NCI-H1092 (cell line): ENCODE measurements around the gene MAG.

ENCODE experiments used
- DNase-seq: peaks from one replicate; lab custom pipeline; 2025; lab: John Stamatoyannopoulos, UW

Gene MAG

DNA sequence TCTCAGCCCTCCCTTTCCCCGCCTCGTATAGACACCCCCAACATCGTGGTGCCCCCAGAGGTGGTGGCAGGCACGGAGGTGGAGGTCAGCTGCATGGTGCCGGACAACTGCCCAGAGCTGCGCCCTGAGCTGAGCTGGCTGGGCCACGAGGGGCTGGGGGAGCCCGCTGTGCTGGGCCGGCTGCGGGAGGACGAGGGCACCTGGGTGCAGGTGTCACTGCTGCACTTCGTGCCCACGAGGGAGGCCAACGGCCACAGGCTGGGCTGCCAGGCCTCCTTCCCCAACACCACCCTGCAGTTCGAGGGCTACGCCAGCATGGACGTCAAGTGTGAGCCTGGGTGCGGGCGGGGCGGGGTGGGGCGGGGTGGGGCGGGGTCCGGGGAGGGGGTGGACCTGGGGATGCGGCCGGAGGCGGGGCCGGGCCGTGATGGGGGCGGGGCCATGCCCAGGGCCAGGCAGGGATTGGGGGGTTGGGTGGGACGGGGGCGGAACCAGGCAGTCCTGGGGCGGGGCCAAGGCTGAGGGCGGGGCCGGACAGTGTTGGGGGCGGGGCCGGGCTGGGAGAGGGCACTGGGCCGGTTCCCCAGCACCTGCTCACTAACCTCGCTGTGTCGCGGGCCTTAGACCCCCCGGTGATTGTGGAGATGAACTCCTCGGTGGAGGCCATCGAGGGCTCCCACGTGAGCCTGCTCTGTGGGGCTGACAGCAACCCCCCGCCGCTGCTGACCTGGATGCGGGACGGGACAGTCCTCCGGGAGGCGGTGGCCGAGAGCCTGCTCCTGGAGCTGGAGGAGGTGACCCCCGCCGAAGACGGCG is 7.8 kb downstream of the MAG start:
- no peak for DNase-seq

DNA sequence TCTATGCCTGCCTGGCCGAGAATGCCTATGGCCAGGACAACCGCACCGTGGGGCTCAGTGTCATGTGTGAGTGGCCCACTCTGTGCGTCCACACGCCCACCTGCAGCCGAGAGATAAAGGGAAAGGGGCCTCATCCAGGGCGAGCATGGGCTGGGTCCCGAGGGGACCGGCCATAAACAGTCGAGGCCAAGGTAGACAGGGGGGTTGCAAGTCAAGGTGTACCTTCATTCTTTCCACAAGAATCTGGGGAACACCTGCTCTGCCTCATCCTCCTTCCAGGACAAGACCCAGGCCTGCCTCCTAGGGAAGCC is 8.3 kb downstream of the MAG start:
- DNase-seq: no peak

DNA sequence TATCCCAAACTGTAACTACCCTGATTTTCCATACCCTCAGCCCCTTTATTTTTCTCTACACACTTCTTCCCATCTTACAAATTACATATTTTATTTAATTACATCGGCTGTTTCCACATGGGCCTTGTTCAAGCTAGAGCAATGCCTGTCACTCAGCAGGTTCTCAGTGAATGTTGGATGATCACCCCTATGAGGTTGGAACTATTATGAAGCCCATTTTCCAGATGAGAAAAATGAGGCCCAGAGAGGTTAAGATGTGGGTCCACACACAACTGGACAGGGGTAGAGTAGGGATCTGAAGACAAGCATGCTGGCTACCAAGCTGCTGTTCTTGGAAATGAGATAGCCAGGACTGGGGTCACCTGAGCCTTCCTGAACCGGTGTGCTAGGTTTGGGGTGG is 10.0 kb downstream of the MAG start:
- DNase-seq: no peak

GRCh38 chr19:35302446-35302845 is 10.5 kb downstream of the MAG start:
- DNase-seq: no peak

DNA sequence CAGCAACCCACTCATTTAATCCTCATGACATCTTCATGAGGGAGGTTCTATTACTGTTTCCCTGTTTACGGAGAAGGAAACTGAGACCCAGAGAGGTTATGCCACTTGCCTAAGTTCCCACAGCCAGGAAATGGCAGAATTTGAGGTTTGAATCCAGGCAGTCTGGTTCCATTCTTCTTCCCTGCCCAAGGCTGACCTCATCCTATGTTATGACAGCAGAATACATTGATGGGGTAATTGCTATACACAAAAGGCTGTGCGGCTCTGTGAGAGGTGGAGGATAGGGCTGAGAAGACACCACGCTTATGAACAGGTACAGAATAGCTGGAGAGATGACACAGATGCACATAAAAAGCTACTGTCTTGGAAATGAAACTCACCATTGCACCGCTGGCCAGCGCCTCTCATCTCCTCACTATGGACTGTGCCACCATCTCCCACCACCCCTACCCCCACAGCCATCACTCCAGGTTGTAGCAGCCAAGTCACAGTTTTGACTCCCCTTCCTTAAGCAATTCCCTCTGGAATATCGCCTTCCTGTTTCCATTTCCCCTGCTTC is 11.5 kb downstream of the MAG start:
- no peak for DNase-seq

- no peak for DNase-seq
Observed at GRCh38 chr19:35304036-35304435, 12.1 kb downstream of the MAG start.

- no peak for DNase-seq
Observed at GRCh38 chr19:35305181-35305580, 13.2 kb downstream of the MAG start.

DNA sequence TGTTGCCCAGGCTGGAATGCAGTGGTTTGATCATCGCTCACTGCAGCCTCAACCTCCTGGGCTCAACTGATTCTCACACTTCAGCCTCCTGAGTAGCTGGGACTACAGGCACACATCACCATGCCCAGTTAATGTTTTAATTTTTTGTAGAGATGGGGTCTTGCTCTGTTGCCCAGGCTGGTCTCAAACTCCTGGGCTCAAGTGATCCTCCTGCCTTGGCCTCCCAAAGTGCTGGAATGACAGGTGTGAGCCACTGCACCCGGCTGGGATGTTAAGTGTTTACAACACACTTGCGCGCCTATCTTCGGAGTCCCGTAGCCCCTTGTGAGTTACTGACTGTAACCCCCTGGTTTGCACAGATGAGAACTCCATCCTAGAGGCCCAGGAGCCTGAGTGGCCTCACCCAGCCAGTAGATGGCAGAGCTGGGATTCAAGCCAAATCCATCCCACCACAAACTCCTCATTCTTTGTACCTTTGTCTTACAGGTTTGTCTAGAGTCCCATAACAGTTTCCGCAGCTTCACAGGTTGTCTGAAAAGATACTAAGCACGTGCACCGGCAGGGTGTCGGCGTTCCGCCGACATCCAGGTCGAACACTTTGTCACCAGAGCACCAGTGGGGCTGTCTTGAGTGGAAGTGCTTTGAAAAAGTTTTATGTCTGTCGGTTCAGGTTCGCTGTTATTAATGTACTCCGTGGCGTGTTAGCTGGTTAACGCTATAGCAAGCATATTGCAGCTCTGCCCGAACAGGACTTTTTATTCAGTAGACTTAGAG is 14.7 kb downstream of the MAG start:
- DNase-seq: no peak

DNA sequence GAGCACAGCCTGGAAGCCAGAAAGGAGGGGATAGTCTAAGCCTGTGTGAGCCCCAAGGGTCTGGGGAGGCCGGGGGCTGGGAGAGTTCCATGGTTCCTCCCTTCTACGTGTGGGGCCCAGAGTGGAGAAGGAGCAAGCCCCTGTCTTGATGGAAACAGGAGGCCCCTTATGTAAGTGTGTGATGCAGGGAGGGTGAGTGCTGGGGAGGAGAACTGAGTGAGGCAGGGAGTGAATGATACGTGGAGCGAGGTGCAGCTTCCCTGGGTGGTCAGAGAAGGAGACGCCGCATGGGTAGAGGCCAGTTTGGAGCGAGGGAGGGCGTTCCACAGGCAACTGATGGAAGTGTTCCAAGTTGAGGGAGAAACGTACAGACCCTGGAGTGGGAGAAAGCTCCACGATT is 16.0 kb downstream of the MAG start:
- no peak for DNase-seq

- DNase-seq: no peak
Observed at GRCh38 chr19:35308910-35309309, 16.9 kb downstream of the MAG start.

GRCh38 chr19:35309481-35310279 is 17.7 kb downstream of the MAG start:
- DNase-seq: no peak

- DNase-seq: no peak
Observed at GRCh38 chr19:35310331-35310730, 18.4 kb downstream of the MAG start.

DNA sequence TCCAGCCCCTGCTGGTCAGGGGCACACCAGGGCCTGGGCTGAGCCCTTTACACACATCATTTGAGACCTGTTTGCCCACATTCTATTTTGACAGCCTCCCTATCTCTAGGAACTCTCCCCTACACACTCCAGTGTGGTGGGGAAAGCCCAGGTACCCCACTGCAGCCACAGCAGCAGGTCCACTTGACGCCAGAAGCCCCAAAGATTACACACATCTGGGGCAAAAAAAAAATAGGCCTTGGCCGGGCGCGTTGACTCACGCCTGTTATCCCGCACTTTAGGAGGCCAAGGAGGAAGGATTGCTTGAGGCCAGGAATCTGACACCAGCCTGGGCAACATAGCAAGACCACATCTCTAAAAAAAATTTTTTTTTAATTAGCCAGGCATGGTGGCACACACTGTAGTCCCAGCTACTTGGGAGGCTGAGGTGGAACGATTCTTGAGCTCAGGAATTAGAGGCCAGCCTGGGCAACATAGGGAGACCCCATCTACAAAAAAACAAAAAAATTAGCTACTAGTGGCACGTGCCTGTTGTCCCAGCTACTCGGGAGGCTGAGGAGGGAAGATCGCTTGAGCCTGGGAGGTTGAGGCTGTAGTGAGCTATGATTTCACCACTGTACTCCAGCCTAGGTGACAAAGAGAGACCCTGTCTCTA is 19.0 kb downstream of the MAG start:
- DNase-seq: no peak

- no peak for DNase-seq
Observed at GRCh38 chr19:35311901-35312665, 20.1 kb downstream of the MAG start.

GRCh38 chr19:35313587-35313986 is 21.6 kb downstream of the MAG start:
- DNase-seq: no peak

GRCh38 chr19:35314031-35314430 is 22.1 kb downstream of the MAG start:
- no peak for DNase-seq

- no peak for DNase-seq
Observed at GRCh38 chr19:35314858-35315470, 23.0 kb downstream of the MAG start.

- no peak for DNase-seq
Observed at GRCh38 chr19:35315883-35316282, 23.9 kb downstream of the MAG start.

GRCh38 chr19:35316560-35316959 is 24.6 kb downstream of the MAG start:
- DNase-seq: no peak

DNA sequence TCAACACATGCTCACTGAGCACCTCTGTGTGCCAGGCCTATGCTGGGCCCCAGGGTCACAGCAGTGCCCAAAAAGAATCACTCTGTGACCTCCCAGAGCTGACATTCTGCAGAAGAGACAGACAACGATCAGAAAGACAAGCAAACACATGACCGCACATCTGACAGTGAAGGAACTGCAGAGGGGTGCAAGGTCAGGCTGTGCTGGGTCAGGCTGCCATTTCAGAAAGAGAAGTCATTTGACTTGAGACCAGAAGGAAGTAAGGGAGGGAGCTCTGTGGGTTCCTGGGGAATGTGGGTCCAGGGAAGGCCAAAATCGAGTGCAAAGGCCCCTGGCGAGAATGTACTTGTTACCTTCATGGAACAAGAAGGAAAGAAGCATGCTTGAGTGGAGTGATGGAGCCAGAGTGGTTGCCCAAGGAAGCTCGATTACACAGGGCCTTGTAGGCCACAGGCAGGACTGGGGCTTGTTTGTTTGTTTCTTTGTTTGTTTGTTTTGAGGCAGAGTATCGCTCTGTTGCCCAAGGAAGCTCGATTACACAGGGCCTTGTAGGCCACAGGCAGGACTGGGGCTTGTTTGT is 25.6 kb downstream of the MAG start:
- DNase-seq: no peak
